Measurements from ENCODE around the gene HSPA4.
A peak's percentile ranks its signal among the peaks of the same experiment; 100 is the strongest.

HSPA4 gene

DNA sequence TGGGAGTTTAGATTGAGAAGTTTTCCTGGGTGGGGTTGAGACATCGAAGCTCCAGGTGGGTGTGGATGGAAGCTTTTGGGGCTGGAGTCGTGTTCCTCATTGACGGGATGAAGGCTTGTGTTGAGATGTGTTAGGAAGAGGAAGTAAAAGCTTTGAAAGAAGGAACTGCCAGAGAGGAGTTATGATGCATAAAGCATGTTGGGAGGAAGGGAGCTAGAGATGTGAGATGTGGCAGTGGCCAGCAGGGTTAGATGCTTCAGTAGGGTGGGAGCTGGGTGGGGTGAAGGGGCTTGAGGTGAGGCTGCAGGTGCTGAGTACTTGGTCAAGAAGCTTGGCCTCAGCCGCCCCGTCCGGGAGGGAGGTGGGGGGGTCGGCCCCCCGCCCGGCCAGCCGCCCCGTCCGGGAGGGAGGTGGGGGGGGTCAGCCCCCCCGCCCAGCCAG is 56.7 kb downstream of the HSPA4 start:
- H3K9me3 ChIP-seq (ENCODE audit: control insufficient read depth, low read length) = no peaks in the 10 kb centered on the region
- H3K4me3 ChIP-seq (ENCODE audit: low read depth, low read length) = no peak overlapping the region
- no peaks in the 10 kb centered on the region for H3K79me2 ChIP-seq
- TF ChIP-seq, protein P1, sequence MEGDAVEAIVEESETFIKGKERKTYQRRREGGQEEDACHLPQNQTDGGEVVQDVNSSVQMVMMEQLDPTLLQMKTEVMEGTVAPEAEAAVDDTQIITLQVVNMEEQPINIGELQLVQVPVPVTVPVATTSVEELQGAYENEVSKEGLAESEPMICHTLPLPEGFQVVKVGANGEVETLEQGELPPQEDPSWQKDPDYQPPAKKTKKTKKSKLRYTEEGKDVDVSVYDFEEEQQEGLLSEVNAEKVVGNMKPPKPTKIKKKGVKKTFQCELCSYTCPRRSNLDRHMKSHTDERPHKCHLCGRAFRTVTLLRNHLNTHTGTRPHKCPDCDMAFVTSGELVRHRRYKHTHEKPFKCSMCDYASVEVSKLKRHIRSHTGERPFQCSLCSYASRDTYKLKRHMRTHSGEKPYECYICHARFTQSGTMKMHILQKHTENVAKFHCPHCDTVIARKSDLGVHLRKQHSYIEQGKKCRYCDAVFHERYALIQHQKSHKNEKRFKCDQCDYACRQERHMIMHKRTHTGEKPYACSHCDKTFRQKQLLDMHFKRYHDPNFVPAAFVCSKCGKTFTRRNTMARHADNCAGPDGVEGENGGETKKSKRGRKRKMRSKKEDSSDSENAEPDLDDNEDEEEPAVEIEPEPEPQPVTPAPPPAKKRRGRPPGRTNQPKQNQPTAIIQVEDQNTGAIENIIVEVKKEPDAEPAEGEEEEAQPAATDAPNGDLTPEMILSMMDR (IDR thresholded peaks at IDR 0.05) = no peak
- no peak overlapping the region for H2AFZ ChIP-seq
- H3K4me1 ChIP-seq = peaks cover 16% of the 10 kb centered on the region
- no peaks in the 10 kb centered on the region for H3K27me3 ChIP-seq (ENCODE audit: control insufficient read depth, insufficient read depth, low read length)
- H3K36me3 ChIP-seq (ENCODE audit: control insufficient read depth, insufficient read depth, low read length) = no peaks in the 10 kb centered on the region
- no peak overlapping the region for H3K9ac ChIP-seq
- H3K27ac ChIP-seq = no peak overlapping the region
- H3K4me2 ChIP-seq (ENCODE audit: low read length) = no peak overlapping the region

DNA sequence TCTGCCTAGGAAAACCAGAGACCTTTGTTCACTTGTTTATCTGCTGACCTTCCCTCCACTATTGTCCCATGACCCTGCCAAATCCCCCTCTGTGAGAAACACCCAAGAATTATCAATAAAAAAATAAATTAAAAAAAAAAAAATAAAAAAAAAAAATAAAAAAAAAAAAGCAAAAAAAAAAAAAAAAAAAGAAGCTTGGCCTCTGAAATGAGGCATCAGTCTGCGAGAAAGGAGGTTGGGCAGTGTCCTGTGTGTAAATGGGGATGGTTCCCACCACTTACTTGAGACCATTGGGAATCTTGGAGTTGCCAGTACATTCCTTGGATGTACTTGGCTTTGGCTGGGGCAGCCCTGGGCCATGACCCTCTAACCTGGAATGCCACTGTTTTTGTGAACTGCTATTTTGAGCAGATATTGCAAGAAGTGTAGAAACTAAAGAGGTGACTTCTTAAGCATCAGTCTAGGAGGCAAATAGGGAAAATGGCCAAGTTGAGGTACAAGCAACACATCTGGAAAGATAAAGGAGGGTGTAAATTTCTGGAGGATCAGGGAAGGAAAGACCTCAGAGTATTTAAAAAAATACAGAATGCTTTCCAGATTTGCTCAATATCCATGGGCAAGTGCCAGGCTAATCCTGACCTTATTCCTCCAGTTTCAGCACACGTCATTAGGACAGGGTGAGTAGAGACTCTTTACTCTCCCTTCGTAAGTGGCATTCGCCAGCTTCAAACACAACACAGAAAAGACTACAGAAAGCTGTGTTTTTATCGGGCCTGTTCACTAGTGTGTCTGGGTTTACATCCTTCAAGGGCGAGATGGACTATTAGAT is 58.1 kb downstream of the HSPA4 start:
- H3K4me1 ChIP-seq = peaks cover 24% of the 10 kb centered on the region
- H2AFZ ChIP-seq = no peak overlapping the region
- TF ChIP-seq, protein P1 (IDR thresholded peaks at IDR 0.05) = no peak
- no peak overlapping the region for H3K27ac ChIP-seq
- no peak overlapping the region for H3K9ac ChIP-seq
- H3K4me2 ChIP-seq (ENCODE audit: low read length) = no peak overlapping the region
- no peaks in the 10 kb centered on the region for H3K36me3 ChIP-seq (ENCODE audit: control insufficient read depth, insufficient read depth, low read length)
- H3K9me3 ChIP-seq (ENCODE audit: control insufficient read depth, low read length) = no peaks in the 10 kb centered on the region
- no peaks in the 10 kb centered on the region for H3K27me3 ChIP-seq (ENCODE audit: control insufficient read depth, insufficient read depth, low read length)
- no peak overlapping the region for H3K4me3 ChIP-seq (ENCODE audit: low read depth, low read length)
- no peaks in the 10 kb centered on the region for H3K79me2 ChIP-seq

DNA sequence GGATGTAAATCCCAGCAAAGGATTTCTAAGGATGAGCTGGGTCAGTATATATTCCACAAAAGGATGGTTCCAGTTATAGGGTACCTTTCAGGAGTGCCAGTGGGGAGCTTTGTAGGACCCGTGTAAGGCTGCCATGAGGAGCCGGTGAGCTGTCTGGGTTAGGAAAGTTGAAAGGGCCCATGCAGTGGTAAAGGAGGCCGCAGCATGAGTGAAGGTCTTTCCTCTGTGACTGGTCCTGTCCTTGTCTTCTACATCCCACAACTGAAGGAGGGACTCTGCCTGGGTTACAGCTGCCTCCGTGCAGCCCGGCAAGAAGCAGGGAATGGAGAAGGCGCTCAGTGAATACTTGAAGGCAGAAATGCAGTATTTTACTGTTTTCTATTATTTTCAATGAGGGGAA is 58.9 kb downstream of the HSPA4 start:
- Histone ChIP-seq H3K9me3 (ENCODE audit: control insufficient read depth, low read length) (no peaks in the 10 kb centered on the region), H3K79me2 (no peaks in the 10 kb centered on the region), H3K36me3 (ENCODE audit: control insufficient read depth, insufficient read depth, low read length) (no peaks in the 10 kb centered on the region)

DNA sequence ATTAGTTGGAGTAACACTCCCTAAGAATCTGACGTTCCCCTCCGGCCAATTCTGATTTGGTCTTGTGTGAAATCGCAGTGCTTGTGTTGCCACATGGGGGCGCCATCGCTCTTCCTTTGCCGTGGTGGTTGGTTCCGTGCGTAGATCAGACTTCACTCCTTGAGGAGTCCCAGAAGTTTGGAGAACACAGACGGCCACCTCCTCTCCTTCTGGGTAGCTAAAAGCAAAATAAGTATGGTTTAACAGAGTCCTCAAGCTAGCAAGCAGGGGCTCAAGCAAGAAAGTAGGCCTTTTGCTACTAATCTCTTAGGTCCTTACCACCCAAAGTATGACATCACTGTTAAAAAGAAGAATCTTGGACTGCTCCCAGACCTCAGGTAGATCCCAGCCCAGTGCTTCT is 59.5 kb downstream of the HSPA4 start:
- TF ChIP-seq, protein P1 (IDR thresholded peaks at IDR 0.05) = peak; percentile 96
- Histone ChIP-seq H3K36me3 (ENCODE audit: control insufficient read depth, insufficient read depth, low read length) (no peaks in the 10 kb centered on the region), H3K79me2 (no peaks in the 10 kb centered on the region), H3K9ac (no peak overlapping the region), H3K4me2 (ENCODE audit: low read length) (no peak overlapping the region), H3K27ac (no peak overlapping the region), H2AFZ (peak overlapping the region; percentile 51), H3K9me3 (ENCODE audit: control insufficient read depth, low read length) (no peaks in the 10 kb centered on the region), H3K27me3 (ENCODE audit: control insufficient read depth, insufficient read depth, low read length) (no peaks in the 10 kb centered on the region), H3K4me3 (ENCODE audit: low read depth, low read length) (no peak overlapping the region), H3K4me1 (peaks cover 21% of the 10 kb centered on the region)

More for the DNA sequence above, 58.9 kb downstream of the HSPA4 start:
- Histone ChIP-seq H2AFZ (peak overlapping the region; percentile 51), H3K4me1 (peaks cover 21% of the 10 kb centered on the region), H3K4me2 (ENCODE audit: low read length) (no peak overlapping the region), H3K4me3 (ENCODE audit: low read depth, low read length) (no peak overlapping the region), H3K27ac (no peak overlapping the region), H3K9ac (no peak overlapping the region), H3K27me3 (ENCODE audit: control insufficient read depth, insufficient read depth, low read length) (no peaks in the 10 kb centered on the region)
- TF ChIP-seq, protein P1 (IDR thresholded peaks at IDR 0.05) = no peak

Measured in parathyroid adenoma (tissue), 2 donors.